GM12875 (cell line): ENCODE measurements around the gene CACFD1.
A peak's percentile ranks its signal among the peaks of the same experiment; 100 is the strongest.

Source experiments
- H3K4me3 ChIP-seq: one replicate; pipeline ENCODE4 v1.5.1; 2011; ENCODE audit warnings: low read depth, low read length, control low read depth
- CTCF ChIP-seq: IDR thresholded peaks from 2 replicates; pipeline ENCODE4 v1.5.1; 2011; ENCODE audit warnings: low read depth, mild to moderate bottlenecking, control low read depth, inconsistent platforms, low read length, moderate library complexity, borderline replicate concordance; ENCODE audit not compliant: insufficient read depth

The CACFD1 gene

GRCh38 chr9:133429641-133430161, 30.1 kb upstream of the CACFD1 start:
- no peak overlapping the region for H3K4me3 ChIP-seq
- TF ChIP-seq CTCF, result peak; percentile 43; the same call in 1 of the 2 replicates

DNA sequence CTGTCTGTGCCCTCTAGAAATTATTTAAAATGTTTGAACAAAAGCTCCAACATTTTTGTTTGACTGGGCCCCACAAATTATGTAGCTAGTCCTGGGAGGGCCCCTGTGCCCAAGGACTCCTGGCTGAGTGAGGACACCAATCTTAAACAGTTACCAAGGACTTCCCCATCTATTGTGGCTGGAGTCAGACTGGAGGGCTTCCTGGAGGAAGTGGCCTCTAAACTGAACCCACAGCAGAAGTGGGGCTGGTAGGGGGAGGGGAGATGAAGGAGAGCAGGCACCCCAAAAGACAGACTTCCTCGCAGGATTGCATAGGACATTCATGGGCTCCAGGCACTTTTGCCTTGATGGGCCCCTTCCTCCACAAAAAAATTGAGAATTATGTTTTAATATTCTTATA, 29.5 kb upstream of the CACFD1 start:
- no peak overlapping the region for H3K4me3 ChIP-seq
- TF ChIP-seq CTCF, result no peak

GRCh38 chr9:133433351-133433843, 26.4 kb upstream of the CACFD1 start:
- no peak for TF ChIP-seq CTCF
- no peak overlapping the region for H3K4me3 ChIP-seq

- no peak for TF ChIP-seq CTCF
- no peak overlapping the region for H3K4me3 ChIP-seq
Measured at GRCh38 chr9:133436681-133437080, 23.1 kb upstream of the CACFD1 start.

DNA sequence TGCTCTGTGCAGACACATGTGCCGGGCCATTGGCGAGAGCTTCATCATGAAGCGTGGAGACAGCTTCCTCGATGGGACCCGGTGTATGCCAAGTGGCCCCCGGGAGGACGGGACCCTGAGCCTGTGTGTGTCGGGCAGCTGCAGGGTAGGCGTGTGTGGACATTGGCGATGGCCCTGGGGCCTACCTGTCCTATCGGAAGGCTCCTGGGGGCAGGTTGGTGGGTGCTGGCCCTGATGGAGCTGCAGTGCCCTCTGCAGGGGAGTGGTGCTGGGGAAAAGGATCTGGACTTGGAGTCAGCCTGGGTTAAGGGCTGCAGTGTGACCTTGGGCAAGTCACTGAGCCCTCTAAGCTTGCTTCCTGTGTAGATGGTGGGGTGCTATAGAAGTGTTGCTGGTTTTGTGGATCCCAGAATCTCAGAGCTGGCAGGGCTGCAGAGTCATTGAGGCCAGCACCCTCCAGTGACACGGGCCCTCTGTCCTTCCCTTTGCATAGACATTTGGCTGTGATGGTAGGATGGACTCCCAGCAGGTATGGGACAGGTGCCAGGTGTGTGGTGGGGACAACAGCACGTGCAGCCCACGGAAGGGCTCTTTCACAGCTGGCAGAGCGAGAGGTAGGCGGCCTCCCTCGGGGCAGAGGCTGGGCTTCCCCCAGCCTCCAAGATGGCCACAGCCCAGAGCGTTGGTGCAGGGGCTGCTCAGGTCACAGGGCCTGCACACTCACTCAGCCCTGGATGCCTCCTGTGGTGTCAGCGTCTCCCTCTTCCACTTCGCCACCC, 21.8 kb upstream of the CACFD1 start:
- TF ChIP-seq CTCF, result peak; percentile 73
- no peak overlapping the region for H3K4me3 ChIP-seq

DNA sequence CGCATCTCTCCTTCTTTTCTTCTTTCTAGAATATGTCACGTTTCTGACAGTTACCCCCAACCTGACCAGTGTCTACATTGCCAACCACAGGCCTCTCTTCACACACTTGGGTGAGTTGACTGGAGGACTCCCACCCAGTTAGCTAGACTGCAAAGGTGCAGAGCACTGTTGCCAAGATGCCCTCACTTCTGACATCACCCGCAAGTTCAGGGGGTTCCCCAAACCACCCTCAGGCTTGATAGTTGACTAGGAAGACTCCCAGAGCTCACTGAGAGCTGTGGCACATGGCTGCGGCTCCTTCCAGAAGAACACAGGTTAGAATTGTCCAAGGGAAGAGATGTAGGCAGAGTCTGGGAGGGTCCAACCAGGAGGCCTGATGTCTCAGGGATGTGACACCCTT, 20.4 kb upstream of the CACFD1 start:
- no peak for TF ChIP-seq CTCF
- H3K4me3 ChIP-seq, result no peak overlapping the region

DNA sequence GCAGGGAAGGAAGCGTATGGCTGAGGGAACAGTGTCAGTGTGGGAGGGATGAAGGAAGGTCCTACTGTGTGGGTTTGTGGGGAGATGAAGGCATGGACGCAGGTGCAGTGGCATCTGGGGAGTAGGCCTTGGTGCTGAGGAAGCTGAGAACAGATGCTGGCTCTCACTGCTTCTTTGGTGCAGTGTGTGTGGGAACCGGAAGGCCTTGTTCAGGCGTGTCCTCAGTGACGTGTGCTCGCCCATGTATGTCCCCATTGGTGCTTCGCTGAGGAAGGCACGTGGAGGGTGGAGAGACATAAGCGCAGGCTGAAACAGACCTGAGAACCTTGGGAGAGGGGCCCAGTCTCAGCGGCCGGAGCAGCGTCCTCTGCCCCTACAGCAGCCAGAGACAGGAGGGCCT, 18.9 kb upstream of the CACFD1 start:
- TF ChIP-seq CTCF, result no peak

More for the DNA sequence above, 18.9 kb upstream of the CACFD1 start:
- H3K4me3 ChIP-seq, result no peak overlapping the region
